GM12878 (cell line): Measurements from ENCODE around the gene NTRK3. TPM values are rescaled to one million over a fixed set of nuclear protein-coding genes. Genes with fewer than 3 reads are reported as not detected.

ENCODE experiments used
- ATAC-seq: fragments of 200-7000 bp; cut with Tn5 transposase; 3 replicates; pipeline ENCODE4 v1.9.1; 2020; ENCODE audit warnings: mild to moderate bottlenecking, moderate library complexity
- BruUV-seq: library from RNA; stranded (reverse); fragments of 400-500 nt; replicated peaks from 2 replicates; lab custom pipeline; 2021; lab: Mats Ljungman, UMichigan
- CTCF ChIA-PET: fragments of 300-600 bp; sonication (Branson Sonifier 250); formaldehyde crosslinking; extraction: SDS; loops from one replicate; lab custom pipeline; 2021; ENCODE audit warnings: inconsistent platforms; lab: Yijun Ruan, JAX
- POLR2A ChIA-PET: fragments of 350-600 bp; formaldehyde crosslinking; extraction: SDS; loops from one replicate; lab custom pipeline; 2021; ENCODE audit warnings: inconsistent platforms; lab: Charles Lee
- RAD21 ChIA-PET: fragments of 300-600 bp; sonication (Branson Sonifier 250); formaldehyde crosslinking; loops from one replicate; lab custom pipeline; 2023; ENCODE audit warnings: antibody characterized with exemption; ENCODE audit not compliant: unreplicated experiment; lab: Charles Lee
- SMC1A ChIA-PET: fragments of 300-600 bp; sonication (Branson Sonifier 250); formaldehyde crosslinking; loops from one replicate; lab custom pipeline; 2023; ENCODE audit not compliant: unreplicated experiment, uncharacterized antibody; lab: Charles Lee
- DNase-seq: peaks from one replicate; pipeline ENCODE4 v3.0.0-alpha.2; 2011; ENCODE audit warnings: low read depth, low spot score
- FAIRE-seq: peaks from 3 replicates; lab custom pipeline; 2011; peaks lifted over from hg19 to GRCh38; lab: Jason Lieb, UNC
- H2AFZ ChIP-seq: 2 replicates; pipeline ENCODE4 v1.6.0; 2011; ENCODE audit warnings: low read depth, low read length, control low read depth; ENCODE audit not compliant: control insufficient read depth
- H3K27ac ChIP-seq: 2 replicates; pipeline ENCODE4 v1.5.1; 2011; ENCODE audit warnings: control low read depth; ENCODE audit not compliant: control insufficient read depth, insufficient read depth
- H3K27me3 ChIP-seq, 2 experiments: replicated peaks in 1 of 2; 2 replicates each; pipeline versions ENCODE4 v1.6.0 to v1.6.1; 2011; ENCODE audit warnings: low read length in 1 of 2; ENCODE audit not compliant: control insufficient read depth in 2 of 2, insufficient read depth in 2 of 2
- H3K36me3 ChIP-seq, 2 experiments: 2 replicates each; pipeline ENCODE4 v1.5.1; 2011; ENCODE audit warnings: low read length in 1 of 2; ENCODE audit not compliant: control insufficient read depth in 2 of 2, insufficient read depth in 2 of 2
- H3K4me1 ChIP-seq: 2 replicates; pipeline ENCODE4 v1.6.1; 2011; ENCODE audit warnings: mild to moderate bottlenecking, low read length, moderate library complexity, mixed read lengths; ENCODE audit not compliant: control insufficient read depth, insufficient read depth
- H3K4me2 ChIP-seq: 2 replicates; pipeline ENCODE4 v1.6.0; 2011; ENCODE audit warnings: control low read depth; ENCODE audit not compliant: control insufficient read depth, insufficient read depth
- H3K4me3 ChIP-seq: fragments of 200-600 bp; sonication (generic); 2 replicates; pipeline ENCODE4 v1.5.1; 2016
- H3K79me2 ChIP-seq: 2 replicates; pipeline ENCODE4 v1.6.0; 2011; ENCODE audit warnings: low read length; ENCODE audit not compliant: control insufficient read depth, insufficient read depth
- H3K9ac ChIP-seq: 2 replicates; pipeline ENCODE4 v1.8.0; 2011; ENCODE audit warnings: low read length, control low read depth, mixed read lengths; ENCODE audit not compliant: control insufficient read depth, insufficient read depth
- H3K9me3 ChIP-seq: replicated peaks from 3 replicates; pipeline ENCODE4 v1.5.1; 2011; ENCODE audit warnings: mild to moderate bottlenecking, low read length; ENCODE audit not compliant: control insufficient read depth, insufficient read depth
- H4K20me1 ChIP-seq: 2 replicates; pipeline ENCODE4 v1.6.0; 2011; ENCODE audit not compliant: control insufficient read depth, insufficient read depth
- ASH2L ChIP-seq: fragments of 300-600, 200-600 bp; sonication (generic); IDR thresholded peaks from 2 replicates; pipeline ENCODE4 v1.6.1; 2017; ENCODE audit warnings: low read depth, mild to moderate bottlenecking, borderline replicate concordance
- CBFB ChIP-seq: IDR thresholded peaks from 2 replicates; pipeline ENCODE4 v1.6.1; 2016; ENCODE audit warnings: antibody characterized with exemption, low read depth
- REST ChIP-seq: IDR thresholded peaks from 2 replicates; pipeline ENCODE4 v1.6.1; 2012; ENCODE audit warnings: mild to moderate bottlenecking, low read depth, low read length
- SP1 ChIP-seq: IDR thresholded peaks from one replicate; pipeline ENCODE4 v1.6.1; 2011; ENCODE audit warnings: low read depth, low read length
- WRNIP1 ChIP-seq: IDR thresholded peaks from 2 replicates; pipeline ENCODE4 v1.6.1; 2011; ENCODE audit warnings: low read depth, low read length, improper control_type of control experiment, borderline replicate concordance
- ZBED1 ChIP-seq: IDR thresholded peaks from 2 replicates; pipeline ENCODE4 v1.6.1; 2016; ENCODE audit warnings: borderline replicate concordance
- ZBTB4 ChIP-seq: fragments of 450-650 bp; formaldehyde crosslinking; IDR thresholded peaks from 2 replicates; pipeline ENCODE4 v1.4.0; 2022; ENCODE audit warnings: mild to moderate bottlenecking, moderate library complexity
- WGBS: methylation state at CpG from one replicate; pipeline ENCODE4 v1.1.6; 2016; ENCODE audit warnings: low lambda C conversion rate; ENCODE audit not compliant: insufficient replicate concordance, insufficient coverage; ENCODE audit errors: missing lambda C conversion rate; 5-methylcytosine and 5-hydroxymethylcytosine counted together
- in situ Hi-C: fragments of 300-500 bp; cut with MboI; formaldehyde crosslinking; loops from 9 replicates; pipeline ENCODE4 v1.14.3; 2018; ENCODE audit warnings: mixed read lengths
- intact Hi-C: fragments of 100-400 bp; cut with micrococcal nuclease; formaldehyde crosslinking; loops from one replicate; pipeline ENCODE4 v1.14.2; 2022; ENCODE audit not compliant: unreplicated experiment
- polyA plus RNA-seq, 11 experiments: library from polyadenylated mRNA; depleted of rRNA in 4 of 11; unstranded in 6 of 11; stranded (reverse) in 5 of 11; fragments of >200 nt; fragmentation: Nextera tagmentation in 4 of 11; fragmentation: Illumina TruSeq in 1 of 11; extraction: Ambion mirVana in 4 of 11; extraction: Trizol in 1 of 11; gene quantifications; 1 replicate in 1 of 11; 2 replicates in 10 of 11; pipeline versions ENCODE4 v1.2.1 to v1.2.3, GENCODE V29; 2011 to 2016; ENCODE audit warnings: inconsistent platforms in 2 of 11, missing spikeins in 2 of 11, low read depth in 1 of 11
- total RNA-seq, 4 experiments: library from RNA; depleted of rRNA in 3 of 4; stranded (reverse); fragments of >200 nt in 3 of 4; fragmentation: Illumina TruSeq in 1 of 4; extraction: Trizol in 1 of 4; gene quantifications; 2 replicates each; pipeline versions ENCODE4 v1.2.1 to v1.2.3, GENCODE V29; 2013 to 2021

Gene NTRK3
- total and polyA plus RNA-seq, 10 of the 15 experiments (the other 5 are each of a cell fraction or from before 2014, with no cell fraction given): not detected

- Histone ChIP-seq H3K36me3 (no peaks in the 10 kb centered on the region), H3K9ac (no peak overlapping the region), H3K9me3 (no peaks in the 10 kb centered on the region), H3K27ac (no peak overlapping the region), H3K27me3 (no peaks in the 10 kb centered on the region), H3K4me2 (no peak overlapping the region), H3K79me2 (no peaks in the 10 kb centered on the region), H4K20me1 (no peaks in the 10 kb centered on the region), H2AFZ (no peak overlapping the region), H3K4me3 (no peak overlapping the region), H3K4me1 (no peaks in the 10 kb centered on the region)
- TF ChIP-seq ASH2L (no peak), ZBED1 (no peak), SP1 (no peak), CBFB (no peak), ZBTB4 (CRISPR knock-in tag) (no peak)
- SMC1A ChIA-PET: no interaction called here
- CTCF ChIA-PET: interaction anchor here (1.4 kb wide), 1 partner anchor 16 kb away, joined by 3 read pairs; no protein-coding TSS in a partner anchor
- no TSS peak for BruUV-seq
- RAD21 ChIA-PET: no interaction called here
- no peak for FAIRE-seq
- POLR2A ChIA-PET: no interaction called here
- 0% methylated on average over 3 of the region's 3 CpGs for WGBS
- no peak for DNase-seq
- intact Hi-C loops: no loop called here
- in situ Hi-C loops: no loop called here
- no peak for ATAC-seq
Observed at GRCh38 chr15:87866961-87867360, 389.6 kb downstream of the NTRK3 start.

- Histone ChIP-seq H3K79me2 (no peaks in the 10 kb centered on the region), H3K4me3 (no peak overlapping the region), H3K4me2 (no peak overlapping the region), H3K27me3 (no peaks in the 10 kb centered on the region), H3K36me3 (no peaks in the 10 kb centered on the region), H3K27ac (no peak overlapping the region), H4K20me1 (no peaks in the 10 kb centered on the region), H3K9ac (no peak overlapping the region), H3K4me1 (no peaks in the 10 kb centered on the region), H3K9me3 (no peaks in the 10 kb centered on the region), H2AFZ (no peak overlapping the region)
- TF ChIP-seq REST (peak; percentile 79; the same call in 1 of the 2 replicates), WRNIP1 (no peak)
- intact Hi-C loops (no loop called here), in situ Hi-C loops (no loop called here)
- ChIA-PET POLR2A (no interaction called here), SMC1A (no interaction called here), RAD21 (no interaction called here), CTCF (no interaction called here)
- whole genome bisulfite sequencing: 58% methylated on average over 5 of the region's 5 CpGs
- DNase-seq: no peak
- ATAC-seq: no peak
- no peak for FAIRE-seq
- BruUV-seq: no TSS peak
Observed at GRCh38 chr15:87863152-87863551, 393.4 kb downstream of the NTRK3 start.
